ENCODE data around the gene CYP4F8. TPM values are rescaled to one million over a fixed set of nuclear protein-coding genes. Genes with fewer than 3 reads are reported as not detected.
"Not testable (repeated sequence)": the region's sequence is repeated elsewhere in the genome, so short reads cannot be mapped to it uniquely, and the experiment has no call there.

Gene CYP4F8
- total RNA-seq, result not detected

GRCh38 chr19:15614507-15615379 lies at the start of gene CYP4F8:
Gene CYP4F8, plus strand, starts transcription at chr19:15615218. Its CDS starts 399 bp downstream, at chr19:15615617.
- peaks cover 7 to 19% of the 10 kb centered on the region in 2 donors for H3K9me3 Mint-ChIP-seq
- H3K36me3 Mint-ChIP-seq, result peaks cover 0 to 4% of the 10 kb centered on the region in 2 donors
- ATAC-seq, result no peak
- no peak for DNase-seq (ENCODE audit: low spot score in 2 of 2)
- H3K27ac Mint-ChIP-seq, result peak within 1 kb of the TSS; percentile 74 to 77

GRCh38 chr19:15570420-15570819 lies 44.6 kb upstream of the CYP4F8 start:
- ATAC-seq (no peak), DNase-seq (ENCODE audit: low spot score in 2 of 2) (no peak)
- Mint-ChIP-seq H3K36me3 (no peaks in the 10 kb centered on the region), H3K9me3 (no peaks in the 10 kb centered on the region), H3K27ac (no peak overlapping the region)

- DNase-seq (ENCODE audit: low spot score in 2 of 2) (no peak), ATAC-seq (no peak)
- no peak overlapping the region for H3K27ac Mint-ChIP-seq
- H3K36me3 Mint-ChIP-seq, result no peaks in the 10 kb centered on the region
- H3K9me3 Mint-ChIP-seq, result no peaks in the 10 kb centered on the region
Measured at GRCh38 chr19:15575406-15575805, 39.6 kb upstream of the CYP4F8 start.

GRCh38 chr19:15576526-15577156 lies 38.4 kb upstream of the CYP4F8 start:
- Mint-ChIP-seq H3K36me3 (no peaks in the 10 kb centered on the region), H3K9me3 (no peaks in the 10 kb centered on the region), H3K27ac (no peak overlapping the region)
- no peak for ATAC-seq
- no peak for DNase-seq (ENCODE audit: low spot score in 2 of 2)

- Mint-ChIP-seq H3K9me3 (no peaks in the 10 kb centered on the region), H3K36me3 (no peaks in the 10 kb centered on the region), H3K27ac (no peak overlapping the region)
- ATAC-seq (no peak), DNase-seq (ENCODE audit: low spot score in 2 of 2) (no peak)
Measured at GRCh38 chr19:15577184-15577771, 37.7 kb upstream of the CYP4F8 start.

- H3K9me3 Mint-ChIP-seq, result no peaks in the 10 kb centered on the region
- no peak for DNase-seq (ENCODE audit: low spot score in 2 of 2)
- ATAC-seq, result no peak
- H3K36me3 Mint-ChIP-seq, result no peaks in the 10 kb centered on the region
- H3K27ac Mint-ChIP-seq, result no peak overlapping the region
Measured at GRCh38 chr19:15583346-15583745, 31.7 kb upstream of the CYP4F8 start.

GRCh38 chr19:15584095-15584494 lies 30.9 kb upstream of the CYP4F8 start:
- Mint-ChIP-seq H3K9me3 (no peaks in the 10 kb centered on the region), H3K36me3 (no peaks in the 10 kb centered on the region), H3K27ac (no peak overlapping the region)
- ATAC-seq, result peak in 1 of 2 donors; percentile 11
- DNase-seq (ENCODE audit: low spot score in 2 of 2), result no peak

GRCh38 chr19:15584541-15585115 lies 30.4 kb upstream of the CYP4F8 start:
- Mint-ChIP-seq H3K9me3 (no peaks in the 10 kb centered on the region), H3K27ac (no peak overlapping the region), H3K36me3 (no peaks in the 10 kb centered on the region)
- peak; percentile 90 to 95 for ATAC-seq
- peak; percentile 73 to 91 for DNase-seq (ENCODE audit: low spot score in 2 of 2)

- no peak for ATAC-seq
- DNase-seq (ENCODE audit: low spot score in 2 of 2), result no peak
- H3K36me3 Mint-ChIP-seq, result peaks cover 0 to 4% of the 10 kb centered on the region in 2 donors
- no peaks in the 10 kb centered on the region for H3K9me3 Mint-ChIP-seq
- peak overlapping the region in 1 of 2 donors; percentile 18 for H3K27ac Mint-ChIP-seq
Measured at GRCh38 chr19:15587663-15588062, 27.4 kb upstream of the CYP4F8 start.

- Mint-ChIP-seq H3K27ac (peak overlapping the region in 1 of 2 donors; percentile 18), H3K9me3 (no peaks in the 10 kb centered on the region), H3K36me3 (peaks cover 0 to 4% of the 10 kb centered on the region in 2 donors)
- DNase-seq (ENCODE audit: low spot score in 2 of 2), result no peak
- no peak for ATAC-seq
Measured at GRCh38 chr19:15588265-15588664, 26.8 kb upstream of the CYP4F8 start.

GRCh38 chr19:15589760-15590451 lies 25.1 kb upstream of the CYP4F8 start:
- DNase-seq (ENCODE audit: low spot score in 2 of 2) (no peak), ATAC-seq (no peak)
- Mint-ChIP-seq H3K27ac (no peak overlapping the region), H3K36me3 (peaks cover 0 to 4% of the 10 kb centered on the region in 2 donors), H3K9me3 (no peaks in the 10 kb centered on the region)

- ATAC-seq (no peak), DNase-seq (ENCODE audit: low spot score in 2 of 2) (no peak)
- Mint-ChIP-seq H3K9me3 (peaks cover 0 to 3% of the 10 kb centered on the region in 2 donors), H3K27ac (no peak overlapping the region), H3K36me3 (peaks cover 11 to 16% of the 10 kb centered on the region in 2 donors)
Measured at GRCh38 chr19:15591796-15592195, 23.2 kb upstream of the CYP4F8 start.

- not testable (repeated sequence) for DNase-seq (ENCODE audit: low spot score in 2 of 2); H3K27ac Mint-ChIP-seq; ATAC-seq; H3K9me3 Mint-ChIP-seq
- H3K36me3 Mint-ChIP-seq, result peaks cover 13 to 18% of the 10 kb centered on the region in 2 donors
Measured at GRCh38 chr19:15592506-15592905, 22.5 kb upstream of the CYP4F8 start.

- DNase-seq (ENCODE audit: low spot score in 2 of 2); H3K9me3 Mint-ChIP-seq; H3K27ac Mint-ChIP-seq; ATAC-seq: not testable (repeated sequence)
- peaks cover 13 to 18% of the 10 kb centered on the region in 2 donors for H3K36me3 Mint-ChIP-seq
Measured at GRCh38 chr19:15593766-15594165, 21.3 kb upstream of the CYP4F8 start.

- peaks cover 13 to 18% of the 10 kb centered on the region in 2 donors for H3K36me3 Mint-ChIP-seq
- peaks cover 0 to 5% of the 10 kb centered on the region in 2 donors for H3K9me3 Mint-ChIP-seq
- DNase-seq (ENCODE audit: low spot score in 2 of 2) (no peak), ATAC-seq (no peak)
- no peak overlapping the region for H3K27ac Mint-ChIP-seq
Measured at GRCh38 chr19:15595069-15595468, 19.9 kb upstream of the CYP4F8 start.
